CD4-positive, alpha-beta T cell (primary cell): ENCODE results near the gene DIS3L2. TPM values are rescaled to one million over a fixed set of nuclear protein-coding genes. Genes with fewer than 3 reads are reported as not detected.

ENCODE experiments used
- ATAC-seq: fragments of 200-7000 bp; cut with Tn5 transposase; one replicate; pipeline ENCODE4 v1.10.0; 2022; ENCODE audit warnings: mild to moderate bottlenecking; ENCODE audit not compliant: poor library complexity
- CTCF ChIA-PET: fragments of 350-600 bp; sonication (Branson Sonifier 250); formaldehyde crosslinking; loops from one replicate; lab custom pipeline; 2021; ENCODE audit warnings: antibody characterized with exemption, inconsistent platforms; lab: Charles Lee
- POLR2A ChIA-PET: fragments of 350-600 bp; sonication (Branson Sonifier 250); formaldehyde crosslinking; loops from one replicate; lab custom pipeline; 2021; ENCODE audit warnings: antibody characterized with exemption, inconsistent platforms; lab: Charles Lee
- DNase-seq, 14 experiments: peaks; one replicate each; pipeline ENCODE4 v3.0.0-alpha.2; 2013 to 2020; ENCODE audit warnings: mixed read lengths in 2 of 14
- H3K27ac ChIP-seq, 2 donors: one replicate each; pipeline versions ENCODE4 v1.5.1 to v1.7.0; 2013; ENCODE audit warnings: low read length in 2 of 2, low read depth in 1 of 2, mild to moderate bottlenecking in 1 of 2
- H3K27me3 ChIP-seq, 2 experiments: 1 replicate in 1 of 2; 2 replicates in 1 of 2; pipeline versions ENCODE4 v1.6.1 to v1.7.0; 2013; ENCODE audit warnings: low read length in 2 of 2, control low read depth in 1 of 2, mild to moderate bottlenecking in 1 of 2, moderate library complexity in 1 of 2; ENCODE audit not compliant: insufficient read depth in 2 of 2, control insufficient read depth in 1 of 2
- H3K36me3 ChIP-seq: one replicate; pipeline ENCODE4 v1.6.1; 2013; ENCODE audit warnings: low read length, control low read depth; ENCODE audit not compliant: insufficient read depth
- H3K4me1 ChIP-seq: one replicate; pipeline ENCODE4 v1.6.1; 2013; ENCODE audit warnings: low read length, control low read depth; ENCODE audit not compliant: insufficient read depth
- H3K4me3 ChIP-seq: one replicate; pipeline ENCODE4 v1.5.1; 2013; ENCODE audit warnings: mild to moderate bottlenecking, low read length, moderate library complexity
- H3K9me3 ChIP-seq, 2 experiments: 1 replicate in 1 of 2; 2 replicates in 1 of 2; pipeline versions ENCODE4 v1.6.1 to v1.7.0; 2013; ENCODE audit warnings: low read length in 2 of 2, mild to moderate bottlenecking in 2 of 2, control low read depth in 1 of 2, moderate library complexity in 1 of 2; ENCODE audit not compliant: control insufficient read depth in 1 of 2, insufficient read depth in 1 of 2
- H3K27ac Mint-ChIP-seq: one replicate; pipeline ENCODE4 v1.8.0; 2020; ENCODE audit warnings: mixed read lengths
- H3K27me3 Mint-ChIP-seq: one replicate; pipeline ENCODE4 v1.8.0; 2021; ENCODE audit warnings: mixed read lengths
- H3K36me3 Mint-ChIP-seq: one replicate; pipeline ENCODE4 v1.8.0; 2021; ENCODE audit warnings: low read depth, mixed read lengths
- H3K4me1 Mint-ChIP-seq: one replicate; pipeline ENCODE4 v1.8.0; 2021; ENCODE audit warnings: low read depth, mixed read lengths
- H3K4me3 Mint-ChIP-seq: one replicate; pipeline ENCODE4 v1.8.0; 2020; ENCODE audit warnings: mild to moderate bottlenecking, mixed read lengths
- H3K9me3 Mint-ChIP-seq: one replicate; pipeline ENCODE4 v1.8.0; 2020; ENCODE audit warnings: mixed read lengths
- CTCF ChIP-seq: fragments of 200-600 bp; IDR thresholded peaks from one replicate; pipeline ENCODE4 v1.8.0; 2022; ENCODE audit warnings: antibody characterized with exemption, mild to moderate bottlenecking
- intact Hi-C, 2 experiments: fragments of 100-400 bp; cut with DNase I in 1 of 2; cut with micrococcal nuclease in 1 of 2; formaldehyde crosslinking; loops; one replicate each; pipeline versions ENCODE4 v1.15.1 to v1.9.0; 2023 to 2025; cut with DNase I, micrococcal nuclease
- total RNA-seq, 174 experiments: library from RNA in 2 of 174; stranded (reverse) in 2 of 174; gene quantifications; one replicate each; pipeline ENCODE4 v1.2.3 and lab custom pipeline; 2021 to 2026

The DIS3L2 gene
- total RNA-seq, 2 experiments from 2014 or later: 59.8 to 62.9 TPM

DNA sequence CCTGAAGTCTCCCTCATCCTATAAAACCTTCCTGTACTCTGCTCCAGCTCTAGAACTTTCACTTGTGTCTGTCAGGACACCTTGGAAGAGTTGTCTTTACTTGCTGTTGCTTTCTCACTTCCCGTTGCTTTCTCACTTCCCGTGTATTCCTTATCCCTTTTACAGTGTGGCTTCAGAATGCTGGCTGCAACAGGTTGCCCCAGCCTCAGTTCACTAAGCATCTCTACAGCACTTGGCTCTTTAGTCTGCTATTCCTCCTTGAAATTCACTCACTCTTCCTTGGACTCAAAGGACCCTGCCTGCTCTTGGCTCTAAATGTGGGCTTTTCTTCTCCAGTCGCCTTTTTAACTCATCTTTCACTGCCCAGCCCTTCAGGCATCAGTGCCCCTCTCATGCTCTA is 254.5 kb downstream of the DIS3L2 start:
- intact Hi-C loops: no loop called here
- no peaks in the 10 kb centered on the region for H3K27me3 ChIP-seq
- no peak for TF ChIP-seq CTCF
- Mint-ChIP-seq H3K27me3 (no peaks in the 10 kb centered on the region), H3K36me3 (peaks cover 37% of the 10 kb centered on the region), H3K27ac (no peak overlapping the region), H3K9me3 (no peaks in the 10 kb centered on the region), H3K4me3 (no peak overlapping the region), H3K4me1 (peaks cover 29% of the 10 kb centered on the region)
- no peak overlapping the region for H3K27ac ChIP-seq
- no peaks in the 10 kb centered on the region for H3K9me3 ChIP-seq
- H3K4me1 ChIP-seq: peaks cover 8% of the 10 kb centered on the region
- CTCF ChIA-PET: no interaction called here
- POLR2A ChIA-PET: no interaction called here
- DNase-seq: no peak
- H3K36me3 ChIP-seq: peaks cover 10% of the 10 kb centered on the region
- ATAC-seq: no peak
- H3K4me3 ChIP-seq: no peak overlapping the region

- H3K4me1 Mint-ChIP-seq: peaks cover 29% of the 10 kb centered on the region
- CTCF ChIA-PET: no interaction called here
These were observed 257.4 kb downstream of the DIS3L2 start for GRCh38 chr2:232218778-232219495.

DNA sequence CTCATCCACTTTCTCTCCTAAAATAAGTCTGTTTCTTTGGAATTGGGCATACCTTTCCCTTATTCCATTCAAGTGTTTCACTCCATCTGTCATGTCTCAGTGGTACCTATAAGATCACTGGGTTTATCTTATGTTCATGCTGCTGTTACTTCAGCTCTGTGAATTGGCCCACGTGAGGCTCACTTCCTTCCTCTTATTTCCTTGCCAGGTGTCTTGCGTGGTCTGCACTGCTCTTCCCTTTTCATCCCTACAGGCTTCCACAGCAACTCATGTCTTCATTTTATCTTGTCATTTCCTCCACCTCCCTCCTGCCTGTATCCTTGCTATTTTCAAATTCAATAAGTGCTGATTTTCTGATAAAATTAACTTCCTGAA is 258.0 kb downstream of the DIS3L2 start:
- H3K4me3 ChIP-seq: no peak overlapping the region
- peaks cover 8% of the 10 kb centered on the region for H3K4me1 ChIP-seq
- no peaks in the 10 kb centered on the region for H3K9me3 ChIP-seq
- POLR2A ChIA-PET: no interaction called here
- no peak overlapping the region for H3K27ac ChIP-seq
- peaks cover 36% of the 10 kb centered on the region for H3K36me3 Mint-ChIP-seq
- ATAC-seq (no peak), DNase-seq (peak in 2 of 14 experiments; percentile 3 to 10)
- H3K4me3 Mint-ChIP-seq: no peak overlapping the region
- no peak for TF ChIP-seq CTCF
- H3K27me3 ChIP-seq: no peaks in the 10 kb centered on the region
- no peaks in the 10 kb centered on the region for H3K9me3 Mint-ChIP-seq
- H3K4me1 Mint-ChIP-seq: peaks cover 29% of the 10 kb centered on the region
- CTCF ChIA-PET: interaction anchor here (1.0 kb wide), 1 partner anchor 107 kb away, joined by 3 read pairs; no protein-coding TSS in a partner anchor
- no peaks in the 10 kb centered on the region for H3K27me3 Mint-ChIP-seq
- intact Hi-C loops: no loop called here
- peak overlapping the region; percentile 8 for H3K27ac Mint-ChIP-seq
- peaks cover 10% of the 10 kb centered on the region for H3K36me3 ChIP-seq

More at GRCh38 chr2:232218778-232219495, 257.4 kb downstream of the DIS3L2 start:
- Histone ChIP-seq H3K36me3 (peaks cover 13% of the 10 kb centered on the region), H3K27ac (no peak overlapping the region), H3K27me3 (no peaks in the 10 kb centered on the region), H3K4me3 (no peak overlapping the region), H3K9me3 (no peaks in the 10 kb centered on the region), H3K4me1 (peaks cover 8% of the 10 kb centered on the region)
- TF ChIP-seq CTCF: no peak
- ATAC-seq: no peak
- peak overlapping the region; percentile 8 for H3K27ac Mint-ChIP-seq
- DNase-seq: no peak
- no peaks in the 10 kb centered on the region for H3K9me3 Mint-ChIP-seq
- H3K4me3 Mint-ChIP-seq: no peak overlapping the region
- H3K27me3 Mint-ChIP-seq: no peaks in the 10 kb centered on the region
- H3K36me3 Mint-ChIP-seq: peaks cover 33% of the 10 kb centered on the region
- intact Hi-C loops: no loop called here
- POLR2A ChIA-PET: no interaction called here
